ENCODE measurements around the gene DPYD.

The DPYD gene

GRCh38 chr1:97457446-97458089 is 463.3 kb downstream of the DPYD start:
- no peaks in the 10 kb centered on the region for H3K36me3 Mint-ChIP-seq (ENCODE audit: low read depth)
- no peaks in the 10 kb centered on the region for H3K27me3 Mint-ChIP-seq (ENCODE audit: low read depth, poor library complexity)

GRCh38 chr1:97451944-97452343 is 468.9 kb downstream of the DPYD start:
- Mint-ChIP-seq H3K27ac (no peak overlapping the region), H3K4me1 (no peaks in the 10 kb centered on the region), H3K27me3 (ENCODE audit: low read depth, poor library complexity) (no peaks in the 10 kb centered on the region), H3K36me3 (ENCODE audit: low read depth) (no peaks in the 10 kb centered on the region), H3K4me3 (no peak overlapping the region), H3K9me3 (no peaks in the 10 kb centered on the region)
- no peak for TF ChIP-seq CTCF (IDR thresholded peaks at IDR 0.05)
- DNase-seq: no peak

More at GRCh38 chr1:97457446-97458089, 463.3 kb downstream of the DPYD start:
- H3K4me1 Mint-ChIP-seq: no peaks in the 10 kb centered on the region
- no peaks in the 10 kb centered on the region for H3K9me3 Mint-ChIP-seq
- H3K4me3 Mint-ChIP-seq: no peak overlapping the region
- DNase-seq: no peak
- no peak for TF ChIP-seq CTCF (IDR thresholded peaks at IDR 0.05)
- no peak overlapping the region for H3K27ac Mint-ChIP-seq

- H3K27ac Mint-ChIP-seq: no peak overlapping the region
These were observed 469.6 kb downstream of the DPYD start for GRCh38 chr1:97451046-97451826.

GRCh38 chr1:97441966-97442365 is 478.9 kb downstream of the DPYD start:
- Mint-ChIP-seq H3K36me3 (ENCODE audit: low read depth) (no peaks in the 10 kb centered on the region), H3K4me3 (no peak overlapping the region), H3K9me3 (no peaks in the 10 kb centered on the region), H3K27ac (peak overlapping the region; percentile 12), H3K4me1 (no peaks in the 10 kb centered on the region), H3K27me3 (ENCODE audit: low read depth, poor library complexity) (no peaks in the 10 kb centered on the region)
- DNase-seq: no peak
- TF ChIP-seq CTCF (IDR thresholded peaks at IDR 0.05): no peak

More at GRCh38 chr1:97451046-97451826, 469.6 kb downstream of the DPYD start:
- no peak for TF ChIP-seq CTCF (IDR thresholded peaks at IDR 0.05)
- Mint-ChIP-seq H3K4me3 (no peak overlapping the region), H3K36me3 (ENCODE audit: low read depth) (no peaks in the 10 kb centered on the region), H3K27me3 (ENCODE audit: low read depth, poor library complexity) (no peaks in the 10 kb centered on the region), H3K4me1 (no peaks in the 10 kb centered on the region), H3K9me3 (no peaks in the 10 kb centered on the region)
- DNase-seq: no peak

GRCh38 chr1:97433824-97434177 is 487.0 kb downstream of the DPYD start:
- Mint-ChIP-seq H3K27ac (no peak overlapping the region), H3K4me3 (no peak overlapping the region), H3K36me3 (ENCODE audit: low read depth) (no peaks in the 10 kb centered on the region), H3K9me3 (no peaks in the 10 kb centered on the region), H3K27me3 (ENCODE audit: low read depth, poor library complexity) (no peaks in the 10 kb centered on the region), H3K4me1 (peaks cover 5% of the 10 kb centered on the region)
- no peak for TF ChIP-seq CTCF (IDR thresholded peaks at IDR 0.05)
- no peak for DNase-seq

Data from nephron progenitor cell (in vitro differentiated cells).